Osteoblast (primary cell): ENCODE data around the gene PAX5. TPM values are rescaled to one million over a fixed set of nuclear protein-coding genes. Genes with fewer than 3 reads are reported as not detected.
A peak's percentile ranks its signal among the peaks of the same experiment; 100 is the strongest.

Experiments used
- DNase-seq: peaks from one replicate; pipeline ENCODE4 v3.0.0; 2011; ENCODE audit warnings: low spot score, mixed read lengths; ENCODE audit not compliant: insufficient read length; ENCODE audit errors: missing footprints
- H2AFZ ChIP-seq: 2 replicates; pipeline ENCODE4 v1.6.0; 2011; ENCODE audit warnings: mild to moderate bottlenecking, low read length
- H3K27ac ChIP-seq: 2 replicates; pipeline ENCODE4 v1.5.1; 2011; ENCODE audit warnings: mild to moderate bottlenecking, low read depth, low read length, moderate library complexity
- H3K27me3 ChIP-seq: 2 replicates; pipeline ENCODE4 v1.6.0; 2012; ENCODE audit warnings: mild to moderate bottlenecking, control low read depth, inconsistent platforms, low read length, moderate library complexity; ENCODE audit not compliant: insufficient read depth
- H3K36me3 ChIP-seq: 2 replicates; pipeline ENCODE4 v1.5.1; 2011; ENCODE audit warnings: mild to moderate bottlenecking, low read length, control low read depth, moderate library complexity; ENCODE audit not compliant: insufficient read depth
- H3K4me1 ChIP-seq: 2 replicates; pipeline ENCODE4 v1.5.1; 2011; ENCODE audit warnings: mild to moderate bottlenecking, low read length, control low read depth, moderate library complexity; ENCODE audit not compliant: insufficient read depth
- H3K4me2 ChIP-seq: 2 replicates; pipeline ENCODE4 v1.6.0; 2011; ENCODE audit warnings: mild to moderate bottlenecking, low read length; ENCODE audit not compliant: insufficient read depth
- H3K4me3 ChIP-seq: fragments of 200-600 bp; sonication (generic); 3 replicates; pipeline ENCODE4 v1.5.1; 2012; ENCODE audit warnings: mild to moderate bottlenecking, low read length, inconsistent platforms; ENCODE audit not compliant: insufficient read depth
- H3K79me2 ChIP-seq: 2 replicates; pipeline ENCODE4 v1.6.0; 2012; ENCODE audit warnings: mild to moderate bottlenecking, low read length, control low read depth, inconsistent platforms; ENCODE audit not compliant: insufficient read depth
- H3K9me3 ChIP-seq: 2 replicates; pipeline ENCODE4 v1.5.1; 2011; ENCODE audit warnings: low read depth, low read length, control low read depth
- H4K20me1 ChIP-seq: 2 replicates; pipeline ENCODE4 v1.6.0; 2012; ENCODE audit warnings: mild to moderate bottlenecking, low read length, control low read depth; ENCODE audit not compliant: insufficient read depth
- CTCF ChIP-seq: IDR thresholded peaks from 2 replicates; pipeline ENCODE4 v1.5.1; 2011; ENCODE audit warnings: mild to moderate bottlenecking, low read depth, low read length, moderate library complexity; ENCODE audit errors: extremely low read depth
- total RNA-seq: library from RNA; depleted of rRNA; stranded (reverse); fragments of >200 nt; gene quantifications from 2 replicates; pipeline ENCODE4 v1.2.3, GENCODE V29; 2012

PAX5 gene
- total RNA-seq, 1 donor = not detected

- Histone ChIP-seq H3K4me1 (no peaks in the 10 kb centered on the region), H3K4me2 (no peak overlapping the region), H3K9me3 (peaks cover 5% of the 10 kb centered on the region), H3K27ac (no peak overlapping the region), H3K36me3 (no peaks in the 10 kb centered on the region), H3K79me2 (no peaks in the 10 kb centered on the region), H4K20me1 (no peaks in the 10 kb centered on the region), H2AFZ (no peak overlapping the region), H3K4me3 (no peak overlapping the region), H3K27me3 (peaks cover 30% of the 10 kb centered on the region)
- no peak for TF ChIP-seq CTCF
- peak; percentile 65 for DNase-seq
Measured at GRCh38 chr9:36796671-36797419, 237.2 kb downstream of the PAX5 start.

- Histone ChIP-seq H3K4me3 (no peak overlapping the region), H3K36me3 (no peaks in the 10 kb centered on the region), H3K27ac (no peak overlapping the region), H3K27me3 (peaks cover 10% of the 10 kb centered on the region), H2AFZ (no peak overlapping the region), H3K4me1 (no peaks in the 10 kb centered on the region), H4K20me1 (no peaks in the 10 kb centered on the region), H3K79me2 (no peaks in the 10 kb centered on the region), H3K9me3 (peaks cover 5% of the 10 kb centered on the region), H3K4me2 (no peak overlapping the region)
- no peak for DNase-seq
- TF ChIP-seq CTCF = no peak
Measured at GRCh38 chr9:36794461-36794860, 239.6 kb downstream of the PAX5 start.

- no peak overlapping the region for H3K27ac ChIP-seq
- H2AFZ ChIP-seq = no peak overlapping the region
- peaks cover 2% of the 10 kb centered on the region for H3K27me3 ChIP-seq
- H3K4me3 ChIP-seq = no peak overlapping the region
- no peaks in the 10 kb centered on the region for H4K20me1 ChIP-seq
- peak; percentile 25 for TF ChIP-seq CTCF
- no peak overlapping the region for H3K4me2 ChIP-seq
- peaks cover 5% of the 10 kb centered on the region for H3K9me3 ChIP-seq
- H3K79me2 ChIP-seq = no peaks in the 10 kb centered on the region
- no peaks in the 10 kb centered on the region for H3K36me3 ChIP-seq
- no peaks in the 10 kb centered on the region for H3K4me1 ChIP-seq
- DNase-seq = no peak
Measured at GRCh38 chr9:36793277-36793676, 240.8 kb downstream of the PAX5 start.

- DNase-seq = no peak
Measured at GRCh38 chr9:36791222-36791950, 242.7 kb downstream of the PAX5 start.

More at GRCh38 chr9:36791222-36791950, 242.7 kb downstream of the PAX5 start:
- TF ChIP-seq CTCF = no peak
- H2AFZ ChIP-seq = no peak overlapping the region
- no peaks in the 10 kb centered on the region for H3K36me3 ChIP-seq
- H3K27ac ChIP-seq = no peak overlapping the region
- no peak overlapping the region for H3K4me2 ChIP-seq
- no peaks in the 10 kb centered on the region for H3K79me2 ChIP-seq
- no peaks in the 10 kb centered on the region for H4K20me1 ChIP-seq
- peaks cover 5% of the 10 kb centered on the region for H3K9me3 ChIP-seq
- no peaks in the 10 kb centered on the region for H3K4me1 ChIP-seq
- H3K4me3 ChIP-seq = no peak overlapping the region
- H3K27me3 ChIP-seq = peaks cover 2% of the 10 kb centered on the region
